GM06990 (cell line): ENCODE results near the gene GNG12.
A peak's percentile ranks its signal among the peaks of the same experiment; 100 is the strongest.

Experiments used
- DNase-seq: peaks from one replicate; pipeline ENCODE4 v3.0.0-alpha.2; 2011; ENCODE audit not compliant: insufficient read length; ENCODE audit errors: extremely low read depth
- H3K27me3 ChIP-seq: replicated peaks from 2 replicates; pipeline ENCODE4 v1.6.0; 2011; ENCODE audit warnings: low read length; ENCODE audit not compliant: control insufficient read depth, insufficient read depth
- H3K36me3 ChIP-seq: 2 replicates; pipeline ENCODE4 v1.5.1; 2011; ENCODE audit warnings: low read length; ENCODE audit not compliant: control insufficient read depth, insufficient read depth
- H3K4me3 ChIP-seq: replicated peaks from 2 replicates; pipeline ENCODE4 v1.5.1; 2011; ENCODE audit warnings: low read depth, mild to moderate bottlenecking, control low read depth, low read length
- CTCF ChIP-seq: IDR thresholded peaks from 2 replicates; pipeline ENCODE4 v1.5.1; 2011; ENCODE audit warnings: low read length, control low read depth, mild to moderate bottlenecking, inconsistent platforms; ENCODE audit not compliant: insufficient read depth, poor library complexity, severe bottlenecking

GNG12 gene

GRCh38 chr1:67688526-67689219 lies 144.6 kb downstream of the GNG12 start:
- H3K27me3 ChIP-seq = no peaks in the 10 kb centered on the region
- H3K36me3 ChIP-seq = peaks cover 7% of the 10 kb centered on the region
- no peak for TF ChIP-seq CTCF
- H3K4me3 ChIP-seq = no peak overlapping the region
- no peak for DNase-seq

- Histone ChIP-seq H3K36me3 (peaks cover 7% of the 10 kb centered on the region), H3K27me3 (no peaks in the 10 kb centered on the region), H3K4me3 (peak overlapping the region; percentile 41)
- no peak for DNase-seq
- no peak for TF ChIP-seq CTCF
Measured at GRCh38 chr1:67687649-67688048, 145.6 kb downstream of the GNG12 start.

GRCh38 chr1:67687198-67687545 lies 146.1 kb downstream of the GNG12 start:
- no peak for TF ChIP-seq CTCF
- DNase-seq = no peak
- no peaks in the 10 kb centered on the region for H3K27me3 ChIP-seq
- peaks cover 7% of the 10 kb centered on the region for H3K36me3 ChIP-seq
- peak overlapping the region; percentile 94 for H3K4me3 ChIP-seq

- peaks cover 7% of the 10 kb centered on the region for H3K36me3 ChIP-seq
- TF ChIP-seq CTCF = no peak
- DNase-seq = peak; percentile 78
- no peaks in the 10 kb centered on the region for H3K27me3 ChIP-seq
- H3K4me3 ChIP-seq = peak overlapping the region; percentile 94
Measured at GRCh38 chr1:67686267-67687197, 146.7 kb downstream of the GNG12 start.

- no peak for TF ChIP-seq CTCF
- Histone ChIP-seq H3K4me3 (peak overlapping the region; percentile 94), H3K27me3 (no peaks in the 10 kb centered on the region), H3K36me3 (peaks cover 7% of the 10 kb centered on the region)
- peak; percentile 65 for DNase-seq
Measured at GRCh38 chr1:67685558-67686266, 147.6 kb downstream of the GNG12 start.
